HG02642 (cell line): Measurements from ENCODE around the gene TH.
"Not testable (repeated sequence)": the region's sequence is repeated elsewhere in the genome, so short reads cannot be mapped to it uniquely, and the experiment has no call there.

Experiments
- ATAC-seq: cut with Tn5 transposase; IDR thresholded peaks from one replicate; pipeline ENCODE4 v1.9.1; 2021; ENCODE audit warnings: mild to moderate bottlenecking; ENCODE audit not compliant: unreplicated experiment, poor library complexity

Gene TH

GRCh38 chr11:2133241-2134021, 38.2 kb downstream of the TH start:
- ATAC-seq = no peak

GRCh38 chr11:2132874-2133240, 38.8 kb downstream of the TH start:
- no peak for ATAC-seq

- no peak for ATAC-seq
Observed at GRCh38 chr11:2132246-2132645, 39.4 kb downstream of the TH start.

GRCh38 chr11:2131371-2132236, 40.0 kb downstream of the TH start:
- no peak for ATAC-seq

GRCh38 chr11:2130881-2131352, 40.7 kb downstream of the TH start:
- ATAC-seq = no peak

GRCh38 chr11:2129699-2130366, 41.8 kb downstream of the TH start:
- no peak for ATAC-seq

- ATAC-seq = no peak
Observed at GRCh38 chr11:2129308-2129698, 42.3 kb downstream of the TH start.

GRCh38 chr11:2128511-2129307, 42.9 kb downstream of the TH start:
- no peak for ATAC-seq

GRCh38 chr11:2128130-2128510, 43.5 kb downstream of the TH start:
- no peak for ATAC-seq

- ATAC-seq = no peak
Observed at GRCh38 chr11:2127482-2128129, 44.0 kb downstream of the TH start.

GRCh38 chr11:2126520-2127085, 45.0 kb downstream of the TH start:
- ATAC-seq = no peak

GRCh38 chr11:2124736-2125484, 46.7 kb downstream of the TH start:
- ATAC-seq = not testable (repeated sequence)

- no peak for ATAC-seq
Observed at GRCh38 chr11:2123628-2123960, 48.0 kb downstream of the TH start.

GRCh38 chr11:2122907-2123627, 48.5 kb downstream of the TH start:
- no peak for ATAC-seq

GRCh38 chr11:2122222-2122906, 49.3 kb downstream of the TH start:
- ATAC-seq = no peak

- ATAC-seq = no peak
Observed at GRCh38 chr11:2121227-2122130, 50.1 kb downstream of the TH start.
